NCI-H82 (cell line): ENCODE measurements around the gene GALNT9.

ENCODE experiments used
- DNase-seq: peaks from one replicate; lab custom pipeline; 2025; lab: John Stamatoyannopoulos, UW

Gene GALNT9

GRCh38 chr12:132213359-132214160 lies 115.8 kb downstream of the GALNT9 start:
- no peak for DNase-seq

GRCh38 chr12:132211816-132212215 lies 117.6 kb downstream of the GALNT9 start:
- DNase-seq = no peak

GRCh38 chr12:132211326-132211725 lies 118.1 kb downstream of the GALNT9 start:
- no peak for DNase-seq

GRCh38 chr12:132210223-132211055 lies 119.0 kb downstream of the GALNT9 start:
- no peak for DNase-seq

GRCh38 chr12:132209619-132210222 lies 119.7 kb downstream of the GALNT9 start:
- DNase-seq = no peak

GRCh38 chr12:132208153-132208823 lies 121.1 kb downstream of the GALNT9 start:
- DNase-seq = no peak

GRCh38 chr12:132207083-132207775 lies 122.2 kb downstream of the GALNT9 start:
- DNase-seq = no peak

GRCh38 chr12:132206046-132206434 lies 123.3 kb downstream of the GALNT9 start:
- no peak for DNase-seq

GRCh38 chr12:132205271-132206045 lies 123.9 kb downstream of the GALNT9 start:
- DNase-seq = no peak

GRCh38 chr12:132204793-132205270 lies 124.6 kb downstream of the GALNT9 start:
- no peak for DNase-seq

GRCh38 chr12:132204063-132204792 lies 125.2 kb downstream of the GALNT9 start:
- no peak for DNase-seq

- DNase-seq = no peak
Measured at GRCh38 chr12:132202929-132203721, 126.3 kb downstream of the GALNT9 start.

- no peak for DNase-seq
Measured at GRCh38 chr12:132201391-132202120, 127.8 kb downstream of the GALNT9 start.

GRCh38 chr12:132200800-132201199 lies 128.6 kb downstream of the GALNT9 start:
- DNase-seq = no peak

GRCh38 chr12:132199526-132200319 lies 129.7 kb downstream of the GALNT9 start:
- no peak for DNase-seq

GRCh38 chr12:132199101-132199500 lies 130.3 kb downstream of the GALNT9 start:
- DNase-seq = no peak

GRCh38 chr12:132197581-132198354 lies 131.6 kb downstream of the GALNT9 start:
- no peak for DNase-seq
